H9 (cell line): ENCODE results near the gene RBX1. TPM values are rescaled to one million over a fixed set of nuclear protein-coding genes. Genes with fewer than 3 reads are reported as not detected.

Experiments
- DNase-seq: peaks from one replicate; pipeline ENCODE4 v3.0.0-alpha.2; 2017
- H2AFZ ChIP-seq: one replicate; pipeline ENCODE4 v1.6.1; 2013; ENCODE audit warnings: mild to moderate bottlenecking, low read length, control low read depth, moderate library complexity
- H2AK5ac ChIP-seq: 2 replicates; pipeline ENCODE4 v1.6.1; 2013; ENCODE audit warnings: low read length, control low read depth, mixed read lengths; ENCODE audit not compliant: insufficient read length
- H2BK120ac ChIP-seq: one replicate; pipeline ENCODE4 v1.6.1; 2013; ENCODE audit warnings: low read depth, mild to moderate bottlenecking, low read length, control low read depth, inconsistent platforms; ENCODE audit not compliant: poor library complexity, severe bottlenecking
- H2BK12ac ChIP-seq: 2 replicates; pipeline ENCODE4 v1.6.1; 2013; ENCODE audit warnings: low read length, control low read depth, mixed read lengths, low read depth; ENCODE audit not compliant: insufficient read length
- H2BK15ac ChIP-seq: 2 replicates; pipeline ENCODE4 v1.6.1; 2013; ENCODE audit warnings: low read depth, low read length, control low read depth
- H2BK20ac ChIP-seq: one replicate; pipeline ENCODE4 v1.6.1; 2013; ENCODE audit warnings: low read depth, mild to moderate bottlenecking, low read length, control low read depth, inconsistent platforms; ENCODE audit not compliant: poor library complexity, severe bottlenecking
- H2BK5ac ChIP-seq: 2 replicates; pipeline ENCODE4 v1.6.1; 2013; ENCODE audit warnings: low read length, control low read depth, mixed read lengths; ENCODE audit not compliant: insufficient read length
- H3K14ac ChIP-seq: 2 replicates; pipeline ENCODE4 v1.6.1; 2013; ENCODE audit warnings: low read length, control low read depth; ENCODE audit not compliant: insufficient read depth
- H3K18ac ChIP-seq: 2 replicates; pipeline ENCODE4 v1.6.1; 2013; ENCODE audit warnings: low read depth, mild to moderate bottlenecking, mixed read lengths, low read length, control low read depth; ENCODE audit not compliant: insufficient read length
- H3K23ac ChIP-seq: 2 replicates; pipeline ENCODE4 v1.6.1; 2013; ENCODE audit warnings: low read length, control low read depth, mixed read lengths, low read depth; ENCODE audit not compliant: insufficient read length
- H3K23me2 ChIP-seq: 2 replicates; pipeline ENCODE4 v1.6.1; 2013; ENCODE audit warnings: low read depth, mild to moderate bottlenecking, mixed read lengths, low read length, control low read depth; ENCODE audit not compliant: insufficient read length, poor library complexity, severe bottlenecking
- H3K27ac ChIP-seq: 2 replicates; pipeline ENCODE4 v1.5.1; 2013; ENCODE audit warnings: low read length, control low read depth, mixed read lengths, low read depth; ENCODE audit not compliant: insufficient read length
- H3K27me3 ChIP-seq: 2 replicates; pipeline ENCODE4 v1.6.1; 2013; ENCODE audit warnings: low read length, control low read depth, inconsistent platforms; ENCODE audit not compliant: insufficient read depth
- H3K4ac ChIP-seq: 2 replicates; pipeline ENCODE4 v1.6.1; 2013; ENCODE audit warnings: low read depth, mild to moderate bottlenecking, control low read depth, inconsistent platforms, low read length, moderate library complexity
- H3K4me1 ChIP-seq: 2 replicates; pipeline ENCODE4 v1.6.1; 2013; ENCODE audit warnings: low read length, control low read depth, inconsistent platforms; ENCODE audit not compliant: insufficient read depth
- H3K4me2 ChIP-seq: 2 replicates; pipeline ENCODE4 v1.6.1; 2013; ENCODE audit warnings: low read length, control low read depth, mixed read lengths; ENCODE audit not compliant: insufficient read length, insufficient read depth
- H3K56ac ChIP-seq: 2 replicates; pipeline ENCODE4 v1.6.1; 2013; ENCODE audit warnings: low read depth, mild to moderate bottlenecking, mixed read lengths, low read length, control low read depth; ENCODE audit not compliant: insufficient read length
- H3K79me1 ChIP-seq: 2 replicates; pipeline ENCODE4 v1.6.1; 2013; ENCODE audit warnings: low read depth, mild to moderate bottlenecking, moderate library complexity, low read length, control low read depth, inconsistent platforms; ENCODE audit not compliant: insufficient read depth, poor library complexity, severe bottlenecking
- H3K79me2 ChIP-seq: 2 replicates; pipeline ENCODE4 v1.6.1; 2013; ENCODE audit warnings: low read length, control low read depth, inconsistent platforms; ENCODE audit not compliant: insufficient read depth
- H3K9ac ChIP-seq: 2 replicates; pipeline ENCODE4 v1.6.1; 2013; ENCODE audit warnings: low read length, control low read depth, mixed read lengths; ENCODE audit not compliant: insufficient read length; ENCODE audit errors: extremely low read depth
- H3K9me3 ChIP-seq: one replicate; pipeline ENCODE4 v1.6.1; 2013; ENCODE audit warnings: low read depth, low read length, inconsistent platforms; ENCODE audit not compliant: control insufficient read depth
- H3T11ph ChIP-seq: one replicate; pipeline ENCODE4 v1.6.1; 2013; ENCODE audit warnings: mild to moderate bottlenecking, low read length, control low read depth, inconsistent platforms
- H4K20me1 ChIP-seq: one replicate; pipeline ENCODE4 v1.6.1; 2013; ENCODE audit not compliant: control insufficient read depth, insufficient read length, insufficient read depth
- H4K5ac ChIP-seq: 2 replicates; pipeline ENCODE4 v1.6.1; 2013; ENCODE audit warnings: low read depth, mild to moderate bottlenecking, mixed read lengths, low read length, control low read depth; ENCODE audit not compliant: insufficient read length
- H4K8ac ChIP-seq: replicated peaks from 2 replicates; pipeline ENCODE4 v1.6.1; 2013; ENCODE audit warnings: low read length, control low read depth, mixed read lengths, low read depth; ENCODE audit not compliant: insufficient read length
- H4K91ac ChIP-seq: 2 replicates; pipeline ENCODE4 v1.6.1; 2013; ENCODE audit warnings: low read depth, mild to moderate bottlenecking, moderate library complexity, mixed read lengths, low read length, control low read depth; ENCODE audit not compliant: insufficient read length
- H3K27ac Mint-ChIP-seq, 3 experiments: 2 replicates in 2 of 3; 3 replicates in 1 of 3; pipeline ENCODE4 v1.8.0; 2020 to 2021; ENCODE audit warnings: mixed read lengths in 3 of 3, mild to moderate bottlenecking in 1 of 3, moderate library complexity in 1 of 3
- H3K27me3 Mint-ChIP-seq: 2 replicates; pipeline ENCODE4 v1.8.0; 2021; ENCODE audit warnings: low read depth, mild to moderate bottlenecking, moderate library complexity, mixed read lengths
- H3K36me3 Mint-ChIP-seq, 3 experiments: 2 replicates in 2 of 3; 3 replicates in 1 of 3; pipeline ENCODE4 v1.8.0; 2020 to 2021; ENCODE audit warnings: low read depth in 3 of 3, mixed read lengths in 3 of 3; ENCODE audit not compliant: insufficient read depth in 1 of 3
- H3K4me1 Mint-ChIP-seq, 2 experiments: 2 replicates each; pipeline ENCODE4 v1.8.0; 2020; ENCODE audit warnings: mixed read lengths in 2 of 2
- H3K4me3 Mint-ChIP-seq, 2 experiments: 2 replicates in 1 of 2; 3 replicates in 1 of 2; pipeline ENCODE4 v1.8.0; 2020 to 2021; ENCODE audit warnings: mild to moderate bottlenecking in 2 of 2, mixed read lengths in 2 of 2, moderate library complexity in 1 of 2
- H3K9me3 Mint-ChIP-seq, 2 experiments: 2 replicates in 1 of 2; 3 replicates in 1 of 2; pipeline ENCODE4 v1.8.0; 2020; ENCODE audit warnings: mild to moderate bottlenecking in 2 of 2, mixed read lengths in 2 of 2, moderate library complexity in 1 of 2
- CTCF ChIP-seq: fragments of 200-600 bp; sonication (generic); conservative IDR thresholded peaks from 3 replicates; pipeline ENCODE4 v1.8.0; 2021; ENCODE audit warnings: antibody characterized with exemption, mild to moderate bottlenecking
- WGBS: extraction: QIAGEN DNeasy Blood & Tissue Kit; methylation state at CpG from one replicate; pipeline ENCODE4 v1.1.7; 2013; ENCODE audit warnings: missing lambda C conversion rate, low lambda C conversion rate, mixed read lengths; ENCODE audit not compliant: insufficient read length; ENCODE audit errors: extremely low coverage; 5-methylcytosine and 5-hydroxymethylcytosine counted together
- total RNA-seq: library from RNA; stranded (reverse); gene quantifications from 2 replicates; pipeline ENCODE4 v1.2.1, GENCODE V29; 2021

Gene RBX1
- total RNA-seq, 1 experiment from 2014 or later = 85.6 TPM

- Histone ChIP-seq H3K18ac (no peak overlapping the region), H4K20me1 (no peaks in the 10 kb centered on the region), H2BK20ac (no peak overlapping the region), H3K27me3 (no peaks in the 10 kb centered on the region), H3K23ac (no peak overlapping the region), H3K79me2 (no peaks in the 10 kb centered on the region), H2BK12ac (no peak overlapping the region), H4K5ac (no peak overlapping the region), H3K9me3 (no peaks in the 10 kb centered on the region), H4K8ac (no peak overlapping the region), H3K4me1 (no peaks in the 10 kb centered on the region), H2BK5ac (no peak overlapping the region), H4K91ac (no peak overlapping the region), H3T11ph (no peak overlapping the region), H3K27ac (no peak overlapping the region), H2AK5ac (no peak overlapping the region), H3K23me2 (no peaks in the 10 kb centered on the region), H3K4ac (no peak overlapping the region), H3K9ac (no peak overlapping the region), H2AFZ (no peak overlapping the region), H2BK15ac (no peak overlapping the region), H3K56ac (no peak overlapping the region), H3K79me1 (no peaks in the 10 kb centered on the region), H3K4me2 (no peak overlapping the region), H2BK120ac (no peak overlapping the region), H3K14ac (no peak overlapping the region)
- TF ChIP-seq CTCF = no peak
- no peak overlapping the region for H3K4me3 Mint-ChIP-seq
- H3K36me3 Mint-ChIP-seq = peaks cover 20 to 72% (median 57%) of the 10 kb centered on the region in 3 experiments; a peak in 6 of 7 replicates
- no peaks in the 10 kb centered on the region for H3K4me1 Mint-ChIP-seq
- H3K9me3 Mint-ChIP-seq = no peaks in the 10 kb centered on the region
- DNase-seq = no peak
- H3K27ac Mint-ChIP-seq = no peak overlapping the region
- H3K27me3 Mint-ChIP-seq = no peaks in the 10 kb centered on the region
- WGBS = no CpG with 5 or more reads among the region's 8 CpGs
Observed at GRCh38 chr22:40965936-40966725, 15.0 kb downstream of the RBX1 start.
